ENCODE data around the gene STXBP3.
"Not testable (repeated sequence)": the region's sequence is repeated elsewhere in the genome, so short reads cannot be mapped to it uniquely, and the experiment has no call there.

The STXBP3 gene

DNA sequence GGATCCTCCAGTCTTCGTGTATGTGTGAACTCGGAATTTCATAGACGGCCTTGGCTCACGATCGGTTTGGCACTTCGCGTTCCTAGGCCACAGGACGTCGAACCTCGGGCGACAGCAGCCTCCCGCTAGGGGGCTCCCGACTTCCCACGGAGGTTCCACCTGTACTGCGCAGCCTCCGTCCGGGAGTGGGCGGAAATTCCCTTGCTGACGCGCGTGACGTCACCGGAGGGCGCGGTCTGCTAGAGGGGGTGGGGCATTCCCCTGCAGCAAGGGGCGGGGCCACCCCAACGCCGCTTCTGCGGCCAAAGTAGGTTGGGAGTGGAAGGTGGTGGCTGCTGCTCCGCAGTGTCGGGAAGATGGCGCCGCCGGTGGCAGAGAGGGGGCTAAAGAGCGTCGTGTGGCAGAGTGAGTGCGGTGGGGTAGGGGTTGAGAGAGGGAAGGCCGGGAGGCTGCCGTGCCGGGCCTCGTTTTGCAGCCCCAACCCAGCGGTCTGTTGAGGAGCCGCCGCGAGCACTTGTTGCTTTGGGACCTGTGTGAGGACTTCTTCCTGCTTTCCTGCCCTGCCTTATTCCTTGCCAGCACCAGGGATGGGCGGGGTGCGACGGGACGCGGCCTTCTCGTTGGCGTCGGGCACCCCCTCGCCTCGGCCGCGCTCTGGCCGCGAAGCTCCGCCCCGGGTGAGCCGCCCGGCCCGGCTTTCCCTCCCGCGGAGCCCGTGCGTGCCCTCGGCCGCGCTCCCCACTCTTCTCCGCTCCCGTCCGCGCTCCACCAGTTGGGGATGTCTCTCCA, at the start of gene STXBP3:
Gene STXBP3, plus strand, starts transcription at position 293 of the 789 bp plus-strand sequence. Its CDS starts 64 bp downstream, at position 357.
- peak within 1 kb of the TSS; percentile 72 to 96 (median 90) for H3K4me3 ChIP-seq
- peak within 1 kb of the TSS; percentile 56 to 88 (median 77) for H3K4me2 ChIP-seq
- H3K9ac ChIP-seq = peak within 1 kb of the TSS; percentile 87 to 98 (median 94)
- no peaks in the 10 kb centered on the region for H3K27me3 ChIP-seq
- TF ChIP-seq Cebpa-rat (IDR thresholded peaks at IDR 0.05) = no peak
- H3K4me1 ChIP-seq = peaks cover 12 to 36% (median 15%) of the 10 kb centered on the region in 10 experiments; a peak in 19 of 20 replicates
- peaks cover 5 to 37% (median 25%) of the 10 kb centered on the region in 11 experiments; a peak in 17 of 22 replicates for H4K20me1 ChIP-seq
- peak within 1 kb of the TSS; percentile 86 to 99 (median 93) for H3K27ac ChIP-seq
- peaks cover 0 to 26% (median 14%) of the 10 kb centered on the region in 11 experiments; a peak in 13 of 22 replicates for H3K36me3 ChIP-seq
- no peaks in the 10 kb centered on the region for H3K9me3 ChIP-seq (replicated peaks in 1 of 11)

- no peak for TF ChIP-seq Cebpa-rat (IDR thresholded peaks at IDR 0.05)
- no peak overlapping the region for H3K4me3 ChIP-seq
- H3K4me1 ChIP-seq = peaks cover 10 to 65% (median 24%) of the 10 kb centered on the region in 10 experiments
- peaks cover 65 to 77% (median 70%) of the 10 kb centered on the region in 11 experiments for H3K36me3 ChIP-seq
- peaks cover 25 to 75% (median 56%) of the 10 kb centered on the region in 11 experiments; a peak in 21 of 22 replicates for H4K20me1 ChIP-seq
- H3K27ac ChIP-seq = peak overlapping the region in 1 of 11 experiments; percentile 14; a peak in 2 of 22 replicates
- peak overlapping the region in 5 of 11 experiments; percentile 10 to 54 (median 40); a peak in 11 of 22 replicates for H3K4me2 ChIP-seq
- no peak overlapping the region for H3K9ac ChIP-seq
- H3K9me3 ChIP-seq (replicated peaks in 1 of 11) = no peaks in the 10 kb centered on the region
- no peaks in the 10 kb centered on the region for H3K27me3 ChIP-seq
Measured at GRCh38 chr1:108699375-108700332, 46.8 kb upstream of the STXBP3 start.

DNA sequence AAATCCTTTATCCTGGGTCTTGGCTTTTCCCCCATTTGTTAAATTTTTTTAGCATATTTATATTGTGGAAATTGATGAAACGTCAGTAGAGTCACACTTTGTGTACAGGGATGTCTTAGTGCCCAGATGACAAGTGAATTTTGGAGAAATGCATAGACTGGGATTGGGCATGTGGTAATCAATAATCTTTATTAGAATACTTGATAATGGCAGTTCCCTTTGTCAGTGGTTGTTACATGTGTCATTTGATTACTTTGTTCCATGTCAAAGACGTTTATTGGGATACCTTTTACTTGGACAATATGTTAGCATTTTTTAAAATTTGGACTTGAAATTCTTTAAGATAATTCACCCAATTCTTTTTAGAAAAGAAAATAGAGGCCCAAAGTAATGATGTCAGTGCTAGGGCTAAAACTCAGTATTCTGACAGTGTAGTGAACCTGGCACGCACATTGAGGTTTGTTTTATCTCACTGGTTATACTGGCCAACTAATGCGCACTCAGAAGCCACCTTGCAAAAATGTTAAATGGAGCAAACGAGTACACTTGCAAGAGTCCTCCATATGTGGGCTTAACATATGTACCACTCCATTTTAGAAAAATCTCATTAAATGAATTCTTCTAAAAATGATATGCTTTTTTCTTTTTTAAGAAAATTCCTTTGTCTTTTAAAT, 45.2 kb upstream of the STXBP3 start:
- peaks cover 58 to 62% (median 60%) of the 10 kb centered on the region in 11 experiments for H3K36me3 ChIP-seq
- no peak overlapping the region for H3K4me2 ChIP-seq
- H3K9me3 ChIP-seq (replicated peaks in 1 of 11) = no peaks in the 10 kb centered on the region
- no peak overlapping the region for H3K27ac ChIP-seq
- peaks cover 17 to 58% (median 40%) of the 10 kb centered on the region in 11 experiments; a peak in 19 of 22 replicates for H4K20me1 ChIP-seq
- H3K4me3 ChIP-seq = no peak overlapping the region
- no peak for TF ChIP-seq Cebpa-rat (IDR thresholded peaks at IDR 0.05)
- H3K9ac ChIP-seq = no peak overlapping the region
- H3K27me3 ChIP-seq = no peaks in the 10 kb centered on the region
- peaks cover 0 to 53% (median 12%) of the 10 kb centered on the region in 10 experiments; a peak in 13 of 20 replicates for H3K4me1 ChIP-seq

DNA sequence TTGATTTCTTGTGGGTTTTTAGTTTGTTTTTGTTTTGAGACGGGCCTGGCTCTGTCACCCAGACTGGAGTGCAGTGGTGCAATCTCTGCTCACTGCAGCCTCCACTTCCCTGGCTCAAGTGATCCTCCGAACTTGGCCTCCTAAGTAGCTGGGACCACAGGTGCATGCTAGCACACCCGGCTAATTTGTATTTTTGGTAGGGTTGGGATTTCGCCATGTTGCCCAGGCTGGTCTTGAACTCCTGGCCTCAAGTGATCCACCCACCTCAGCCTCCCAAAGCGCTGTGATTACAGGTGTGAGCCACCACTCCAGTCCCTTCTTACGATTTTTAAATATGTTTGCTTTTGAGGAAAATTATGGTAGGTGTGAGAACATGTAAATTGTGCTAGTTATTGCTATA, 44.4 kb upstream of the STXBP3 start:
- not testable (repeated sequence) for H3K9me3 ChIP-seq (replicated peaks in 1 of 11); H3K27me3 ChIP-seq; H3K9ac ChIP-seq; H3K4me2 ChIP-seq; H3K27ac ChIP-seq; H3K4me3 ChIP-seq
- H3K4me1 ChIP-seq = peaks cover 0 to 45% (median 12%) of the 10 kb centered on the region in 10 experiments; a peak in 12 of 20 replicates
- H4K20me1 ChIP-seq = peaks cover 11 to 50% (median 33%) of the 10 kb centered on the region in 11 experiments; a peak in 15 of 22 replicates
- H3K36me3 ChIP-seq = peaks cover 50 to 54% (median 52%) of the 10 kb centered on the region in 11 experiments

DNA sequence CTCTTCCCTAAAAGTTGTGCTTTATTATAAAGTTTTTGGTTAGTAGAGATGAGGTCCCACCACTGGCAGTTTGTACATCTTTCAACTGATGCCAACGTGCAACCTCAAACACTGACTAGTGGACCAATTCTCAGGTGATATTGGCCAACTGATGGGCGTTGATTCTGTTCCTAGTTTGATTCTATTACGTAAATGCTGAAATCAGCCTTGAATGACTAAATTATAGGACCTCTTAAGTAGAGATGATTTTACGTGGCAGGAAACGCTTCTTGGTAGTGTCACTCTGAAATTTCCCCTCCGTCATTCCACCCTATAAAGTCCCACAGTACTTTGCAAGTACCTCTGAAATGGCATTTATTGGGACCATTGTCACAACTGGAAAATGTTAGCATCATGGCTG, 42.5 kb upstream of the STXBP3 start:
- H3K9me3 ChIP-seq (replicated peaks in 1 of 11) = no peaks in the 10 kb centered on the region
- H3K27ac ChIP-seq = no peak overlapping the region
- H3K27me3 ChIP-seq = no peaks in the 10 kb centered on the region
- peaks cover 32 to 36% (median 34%) of the 10 kb centered on the region in 11 experiments for H3K36me3 ChIP-seq
- H4K20me1 ChIP-seq = peaks cover 5 to 33% (median 19%) of the 10 kb centered on the region in 11 experiments; a peak in 15 of 22 replicates
- TF ChIP-seq Cebpa-rat (IDR thresholded peaks at IDR 0.05) = no peak
- H3K4me2 ChIP-seq = peak overlapping the region in 1 of 11 experiments; percentile 14; a peak in 1 of 22 replicates
- no peak overlapping the region for H3K9ac ChIP-seq
- H3K4me1 ChIP-seq = peaks cover 0 to 36% (median 11%) of the 10 kb centered on the region in 10 experiments; a peak in 12 of 20 replicates
- no peak overlapping the region for H3K4me3 ChIP-seq

- H3K4me3 ChIP-seq = no peak overlapping the region
- H3K27ac ChIP-seq = no peak overlapping the region
- H3K27me3 ChIP-seq = no peaks in the 10 kb centered on the region
- no peak overlapping the region for H3K9ac ChIP-seq
- H3K9me3 ChIP-seq (replicated peaks in 1 of 11) = no peaks in the 10 kb centered on the region
- H3K4me1 ChIP-seq = peaks cover 0 to 30% (median 6%) of the 10 kb centered on the region in 10 experiments; a peak in 12 of 20 replicates
- TF ChIP-seq Cebpa-rat (IDR thresholded peaks at IDR 0.05) = no peak
- peaks cover 0 to 28% (median 17%) of the 10 kb centered on the region in 11 experiments; a peak in 13 of 22 replicates for H4K20me1 ChIP-seq
- H3K4me2 ChIP-seq = peak overlapping the region in 1 of 11 experiments; percentile 14; a peak in 1 of 22 replicates
- H3K36me3 ChIP-seq = peaks cover 26 to 30% (median 28%) of the 10 kb centered on the region in 11 experiments
Measured at GRCh38 chr1:108704496-108704895, 42.0 kb upstream of the STXBP3 start.

GRCh38 chr1:108706643-108707042, 39.8 kb upstream of the STXBP3 start:
- TF ChIP-seq Cebpa-rat (IDR thresholded peaks at IDR 0.05) = no peak
- no peak overlapping the region for H3K4me3 ChIP-seq
- peaks cover 0 to 19% (median 0%) of the 10 kb centered on the region in 10 experiments; a peak in 5 of 20 replicates for H3K4me1 ChIP-seq
- H3K9ac ChIP-seq = no peak overlapping the region
- no peaks in the 10 kb centered on the region for H3K27me3 ChIP-seq
- H3K4me2 ChIP-seq = no peak overlapping the region
- peaks cover 6 to 9% (median 8%) of the 10 kb centered on the region in 11 experiments; a peak in 21 of 22 replicates for H3K36me3 ChIP-seq
- no peak overlapping the region for H3K27ac ChIP-seq
- H3K9me3 ChIP-seq (replicated peaks in 1 of 11) = 0 out of 22 replicates have a peak, but pooled peaks cover 0 to 6% (median 0%) of the 10 kb centered on the region in 11 experiments
- H4K20me1 ChIP-seq = peaks cover 0 to 7% (median 5%) of the 10 kb centered on the region in 11 experiments; a peak in 8 of 22 replicates
